A673 (cell line): ENCODE measurements around the gene AGMO. TPM values are rescaled to one million over a fixed set of nuclear protein-coding genes. Genes with fewer than 3 reads are reported as not detected.

Source experiments
- BruUV-seq: library from RNA; stranded (reverse); fragments of 400-500 nt; replicated peaks from 2 replicates; lab custom pipeline; 2021; lab: Mats Ljungman, UMichigan
- CTCF ChIA-PET: fragments of 300-600 bp; sonication (Branson Sonifier 250); formaldehyde crosslinking; loops from one replicate; lab custom pipeline; 2022; ENCODE audit warnings: antibody characterized with exemption; lab: Charles Lee
- POLR2A ChIA-PET: fragments of 300-600 bp; sonication (Branson Sonifier 250); formaldehyde crosslinking; loops from one replicate; lab custom pipeline; 2022; ENCODE audit warnings: antibody characterized with exemption; ENCODE audit not compliant: low non-redundant PET; lab: Charles Lee
- DNase-seq: peaks from one replicate; pipeline ENCODE4 v3.0.0-alpha.2; 2015; ENCODE audit warnings: low spot score
- H3K27ac ChIP-seq: fragments of 200-600 bp; sonication (generic); 2 replicates; pipeline ENCODE4 v1.5.1; 2016; ENCODE audit warnings: mixed run types, low read depth, mild to moderate bottlenecking, mixed read lengths, antibody characterized with exemption, low read length; ENCODE audit not compliant: poor library complexity, severe bottlenecking
- H3K27me3 ChIP-seq: fragments of 200-600 bp; sonication (generic); replicated peaks from 2 replicates; pipeline ENCODE4 v1.6.1; 2017; ENCODE audit warnings: mixed run types, low read depth, mild to moderate bottlenecking, mixed read lengths, antibody characterized with exemption, low read length; ENCODE audit not compliant: insufficient read depth, poor library complexity
- H3K36me3 ChIP-seq: fragments of 200-600 bp; sonication (generic); 2 replicates; pipeline ENCODE4 v1.6.1; 2016; ENCODE audit warnings: mixed run types, mild to moderate bottlenecking, mixed read lengths, antibody characterized with exemption, low read length; ENCODE audit not compliant: insufficient read depth, poor library complexity, severe bottlenecking
- H3K4me1 ChIP-seq: fragments of 200-600 bp; sonication (generic); 2 replicates; pipeline ENCODE4 v1.6.1; 2017; ENCODE audit warnings: mixed run types, mild to moderate bottlenecking, mixed read lengths, antibody characterized with exemption, low read length; ENCODE audit not compliant: insufficient read depth, poor library complexity, severe bottlenecking
- H3K4me3 ChIP-seq: fragments of 200-600 bp; sonication (generic); 2 replicates; pipeline ENCODE4 v1.5.1; 2016; ENCODE audit warnings: low read depth, mixed run types, mild to moderate bottlenecking, mixed read lengths, low read length; ENCODE audit not compliant: poor library complexity, severe bottlenecking
- H3K9me3 ChIP-seq: fragments of 200-600 bp; sonication (generic); 2 replicates; pipeline ENCODE4 v1.6.1; 2016; ENCODE audit warnings: mixed run types, low read depth, mild to moderate bottlenecking, mixed read lengths, antibody characterized with exemption, low read length; ENCODE audit not compliant: poor library complexity, severe bottlenecking
- CTCF ChIP-seq: fragments of 300-800, 200-600 bp; sonication (generic); conservative IDR thresholded peaks from 2 replicates; pipeline ENCODE4 v1.5.1; 2017; ENCODE audit warnings: low read depth, mild to moderate bottlenecking, antibody characterized with exemption, low read length, moderate library complexity, mixed read lengths
- EZH2 ChIP-seq: fragments of 200-600 bp; sonication (generic); IDR thresholded peaks from 2 replicates; pipeline ENCODE4 v1.6.1; 2017; ENCODE audit warnings: borderline replicate concordance, low read depth, mild to moderate bottlenecking, mixed read lengths, antibody characterized with exemption, low read length; ENCODE audit not compliant: poor library complexity, severe bottlenecking
- intact Hi-C: fragments of 100-400 bp; cut with micrococcal nuclease; formaldehyde crosslinking; loops from one replicate; pipeline ENCODE4 v1.10.0; 2022; ENCODE audit not compliant: unreplicated experiment
- total RNA-seq: library from RNA; stranded (reverse); gene quantifications from 2 replicates; pipeline ENCODE4 v1.2.3, GENCODE V29; 2021

AGMO gene
- total RNA-seq, 1 experiment from 2014 or later, result not detected

GRCh38 chr7:15228831-15229230 is 333.0 kb downstream of the AGMO start:
- no TSS peak for BruUV-seq
- POLR2A ChIA-PET, result no interaction called here
- Histone ChIP-seq H3K4me3 (no peak overlapping the region), H3K27ac (no peak overlapping the region), H3K4me1 (no peaks in the 10 kb centered on the region), H3K36me3 (no peaks in the 10 kb centered on the region), H3K27me3 (peaks cover 5% of the 10 kb centered on the region), H3K9me3 (no peaks in the 10 kb centered on the region)
- CTCF ChIA-PET, result no interaction called here
- intact Hi-C loops, result no loop called here
- TF ChIP-seq CTCF (no peak), EZH2 (no peak)
- DNase-seq, result no peak

- H3K36me3 ChIP-seq, result no peaks in the 10 kb centered on the region
- H3K27ac ChIP-seq, result no peak overlapping the region
- H3K4me1 ChIP-seq, result no peaks in the 10 kb centered on the region
- no peak overlapping the region for H3K4me3 ChIP-seq
- intact Hi-C loops, result no loop called here
- ChIA-PET CTCF (no interaction called here), POLR2A (no interaction called here)
- H3K9me3 ChIP-seq, result no peaks in the 10 kb centered on the region
- BruUV-seq, result no TSS peak
- TF ChIP-seq CTCF (no peak), EZH2 (no peak)
- DNase-seq, result no peak
- peaks cover 5% of the 10 kb centered on the region for H3K27me3 ChIP-seq
Observed at GRCh38 chr7:15225981-15226380, 335.8 kb downstream of the AGMO start.

GRCh38 chr7:15219758-15220157 is 342.1 kb downstream of the AGMO start:
- ChIA-PET POLR2A (no interaction called here), CTCF (no interaction called here)
- Histone ChIP-seq H3K27ac (no peak overlapping the region), H3K4me1 (no peaks in the 10 kb centered on the region), H3K9me3 (no peaks in the 10 kb centered on the region), H3K27me3 (no peaks in the 10 kb centered on the region), H3K36me3 (no peaks in the 10 kb centered on the region), H3K4me3 (no peak overlapping the region)
- TF ChIP-seq CTCF, result no peak
- BruUV-seq, result no TSS peak
- intact Hi-C loops, result no loop called here
- no peak for DNase-seq
